IMR-90 (cell line): Measurements from ENCODE around the gene PLCL2.
"Not testable (repeated sequence)": the region's sequence is repeated elsewhere in the genome, so short reads cannot be mapped to it uniquely, and the experiment has no call there.

Experiments used
- BHLHE40 ChIP-seq: fragments of 150-350 bp; IDR thresholded peaks from 2 replicates; pipeline ENCODE4 v1.6.1; 2016; ENCODE audit warnings: mild to moderate bottlenecking, low read depth, low read length
- CEBPB ChIP-seq: IDR thresholded peaks from 2 replicates; pipeline ENCODE4 v1.6.1; 2012; ENCODE audit warnings: low read depth, low read length, improper control_type of control experiment
- CHD1 ChIP-seq: IDR thresholded peaks from 2 replicates; pipeline ENCODE4 v1.6.1; 2012; ENCODE audit warnings: low read depth, low read length, improper control_type of control experiment
- CTCF ChIP-seq: conservative IDR thresholded peaks from 2 replicates; pipeline ENCODE4 v1.5.1; 2012; ENCODE audit warnings: mild to moderate bottlenecking, low read depth, low read length, improper control_type of control experiment
- ELK1 ChIP-seq: fragments of 150-350 bp; IDR thresholded peaks from 2 replicates; pipeline ENCODE4 v1.6.1; 2016; ENCODE audit warnings: low read depth, mild to moderate bottlenecking, low read length, moderate library complexity, borderline replicate concordance
- MXI1 ChIP-seq: IDR thresholded peaks from 2 replicates; pipeline ENCODE4 v1.6.1; 2012; ENCODE audit warnings: low read depth, mild to moderate bottlenecking, low read length, moderate library complexity, borderline replicate concordance
- POLR2A ChIP-seq: IDR thresholded peaks from 2 replicates; pipeline ENCODE4 v1.6.1; 2012; ENCODE audit warnings: mild to moderate bottlenecking, low read depth, low read length
- RCOR1 ChIP-seq: IDR thresholded peaks from 2 replicates; pipeline ENCODE4 v1.6.1; 2012; ENCODE audit warnings: mild to moderate bottlenecking, low read length, improper control_type of control experiment; ENCODE audit not compliant: insufficient replicate concordance
- USF2 ChIP-seq: fragments of 150-350 bp; IDR thresholded peaks from 2 replicates; pipeline ENCODE4 v1.6.1; 2017; ENCODE audit warnings: mild to moderate bottlenecking, antibody characterized with exemption, low read length, low read depth

GRCh38 chr3:17106801-17107200 lies 222.0 kb downstream of the PLCL2 start:
- TF ChIP-seq RCOR1, CHD1, ELK1, CTCF, POLR2A, USF2, BHLHE40, CEBPB, MXI1: not testable (repeated sequence)
